HG02943 (cell line): Measurements from ENCODE around the gene APOB.

Experiments used
- ATAC-seq: cut with Tn5 transposase; IDR thresholded peaks from one replicate; pipeline ENCODE4 v1.9.1; 2021; ENCODE audit warnings: mild to moderate bottlenecking, low read depth, moderate library complexity; ENCODE audit not compliant: unreplicated experiment

The APOB gene

GRCh38 chr2:21021430-21021829 lies 22.4 kb downstream of the APOB start:
- no peak for ATAC-seq

GRCh38 chr2:21020668-21021288 lies 23.1 kb downstream of the APOB start:
- ATAC-seq: no peak

GRCh38 chr2:21020031-21020667 lies 23.7 kb downstream of the APOB start:
- ATAC-seq: no peak

GRCh38 chr2:21019678-21020021 lies 24.2 kb downstream of the APOB start:
- no peak for ATAC-seq

- ATAC-seq: no peak
Measured at GRCh38 chr2:21019000-21019677, 24.7 kb downstream of the APOB start.

- ATAC-seq: no peak
Measured at GRCh38 chr2:21018290-21018689, 25.6 kb downstream of the APOB start.

- no peak for ATAC-seq
Measured at GRCh38 chr2:21017748-21018276, 26.1 kb downstream of the APOB start.

- ATAC-seq: no peak
Measured at GRCh38 chr2:21015281-21015645, 28.6 kb downstream of the APOB start.

- no peak for ATAC-seq
Measured at GRCh38 chr2:21014364-21015280, 29.3 kb downstream of the APOB start.

- no peak for ATAC-seq
Measured at GRCh38 chr2:21013043-21013816, 30.6 kb downstream of the APOB start.

- no peak for ATAC-seq
Measured at GRCh38 chr2:21012557-21012937, 31.3 kb downstream of the APOB start.

- no peak for ATAC-seq
Measured at GRCh38 chr2:21011876-21012556, 31.9 kb downstream of the APOB start.

- no peak for ATAC-seq
Measured at GRCh38 chr2:21011453-21011852, 32.4 kb downstream of the APOB start.

GRCh38 chr2:21010813-21011439 lies 32.9 kb downstream of the APOB start:
- ATAC-seq: no peak

- ATAC-seq: no peak
Measured at GRCh38 chr2:21009662-21010225, 34.1 kb downstream of the APOB start.

- ATAC-seq: no peak
Measured at GRCh38 chr2:21008790-21009661, 34.8 kb downstream of the APOB start.

GRCh38 chr2:21008014-21008789 lies 35.7 kb downstream of the APOB start:
- no peak for ATAC-seq
